ENCODE data around the gene TBX3. TPM values are rescaled to one million over a fixed set of nuclear protein-coding genes. Genes with fewer than 3 reads are reported as not detected.
A peak's percentile ranks its signal among the peaks of the same experiment; 100 is the strongest.

Gene TBX3
- total RNA-seq, 2 experiments from 2014 or later, result not detected

DNA sequence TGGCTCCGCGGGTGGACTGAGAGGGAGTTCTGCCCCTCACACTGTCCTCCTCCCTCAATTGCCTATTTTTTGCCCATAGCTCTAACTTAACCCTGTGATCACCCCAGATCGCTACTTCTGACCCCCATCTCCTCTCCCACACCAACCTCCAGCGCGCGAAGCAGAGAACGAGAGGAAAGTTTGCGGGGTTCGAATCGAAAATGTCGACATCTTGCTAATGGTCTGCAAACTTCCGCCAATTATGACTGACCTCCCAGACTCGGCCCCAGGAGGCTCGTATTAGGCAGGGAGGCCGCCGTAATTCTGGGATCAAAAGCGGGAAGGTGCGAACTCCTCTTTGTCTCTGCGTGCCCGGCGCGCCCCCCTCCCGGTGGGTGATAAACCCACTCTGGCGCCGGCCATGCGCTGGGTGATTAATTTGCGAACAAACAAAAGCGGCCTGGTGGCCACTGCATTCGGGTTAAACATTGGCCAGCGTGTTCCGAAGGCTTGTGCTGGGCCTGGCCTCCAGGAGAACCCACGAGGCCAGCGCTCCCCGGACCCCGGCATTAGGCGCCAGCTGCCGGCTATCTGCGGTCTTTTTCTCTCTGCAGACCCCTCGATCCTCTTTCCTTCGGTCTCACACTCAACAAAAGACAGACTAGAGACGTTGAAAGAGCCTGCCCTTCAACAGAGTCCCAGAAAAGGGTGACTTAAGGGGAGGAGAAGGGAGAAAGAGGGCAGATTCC lies 3.0 kb upstream of the TBX3 start:
- CTCF ChIA-PET, result interaction anchor here (0.9 kb wide), 1 partner anchor 12 kb away, joined by 3 read pairs; no protein-coding TSS in a partner anchor
- POLR2A ChIA-PET, result no interaction called here
- Mint-ChIP-seq H3K27ac (no peak overlapping the region), H3K4me3 (no peak overlapping the region), H3K4me1 (peaks cover 38% of the 10 kb centered on the region), H3K9me3 (ENCODE audit: low read depth) (no peaks in the 10 kb centered on the region), H3K27me3 (peaks cover 89% of the 10 kb centered on the region), H3K36me3 (ENCODE audit: low read depth) (peaks cover 3% of the 10 kb centered on the region)
- intact Hi-C loops (cut with DNase I, micrococcal nuclease), result no loop called here
- ATAC-seq, result no peak
- DNase-seq, result no peak

DNA sequence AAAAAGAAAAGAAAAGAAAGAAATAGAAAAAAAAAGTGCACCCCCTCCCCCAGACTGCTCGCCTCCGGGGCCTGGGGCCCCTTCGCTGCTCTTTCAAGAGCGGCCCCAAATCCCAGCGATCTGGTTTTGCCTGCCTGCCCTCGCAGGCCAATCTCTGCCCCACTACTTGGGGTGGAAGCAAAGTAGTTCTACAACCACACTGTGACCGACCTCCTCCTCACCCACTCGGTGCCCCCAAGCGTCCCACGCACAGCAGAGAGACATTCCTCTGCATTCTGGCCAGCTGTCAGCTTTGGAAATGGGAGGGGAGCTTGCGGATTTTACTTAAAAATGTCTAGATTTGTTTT lies 2.4 kb upstream of the TBX3 start:
- intact Hi-C loops (cut with DNase I, micrococcal nuclease), result no loop called here
- Mint-ChIP-seq H3K27ac (no peak overlapping the region), H3K36me3 (ENCODE audit: low read depth) (peaks cover 3% of the 10 kb centered on the region), H3K27me3 (peaks cover 89% of the 10 kb centered on the region), H3K9me3 (ENCODE audit: low read depth) (no peaks in the 10 kb centered on the region), H3K4me3 (no peak overlapping the region), H3K4me1 (peaks cover 38% of the 10 kb centered on the region)
- no peak for DNase-seq
- POLR2A ChIA-PET, result no interaction called here
- ATAC-seq, result no peak
- CTCF ChIA-PET, result no interaction called here

DNA sequence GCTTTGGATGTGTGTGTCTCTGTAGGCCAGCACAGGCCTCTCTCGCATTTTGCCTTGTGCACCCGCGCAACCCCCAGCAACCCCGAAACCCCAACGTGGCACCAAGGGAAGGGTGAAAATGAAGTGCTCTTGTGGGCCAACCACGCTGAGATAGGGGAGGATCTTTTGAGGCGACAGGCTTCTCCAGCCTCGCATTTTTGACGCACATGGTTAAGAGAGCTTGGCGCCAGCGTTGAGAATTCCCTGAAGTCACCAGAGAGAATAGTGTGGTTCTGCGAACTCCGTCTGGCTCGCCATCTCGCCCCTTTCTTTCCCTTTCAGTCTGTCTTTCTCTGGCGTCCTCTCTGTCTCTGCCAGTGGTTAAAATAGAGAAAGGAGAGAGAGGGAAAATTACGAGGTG lies 1.9 kb upstream of the TBX3 start:
- DNase-seq (no peak), ATAC-seq (no peak)
- CTCF ChIA-PET, result no interaction called here
- no peak overlapping the region for H3K27ac Mint-ChIP-seq
- peaks cover 90% of the 10 kb centered on the region for H3K27me3 Mint-ChIP-seq
- POLR2A ChIA-PET, result no interaction called here
- peaks cover 38% of the 10 kb centered on the region for H3K4me1 Mint-ChIP-seq
- H3K4me3 Mint-ChIP-seq, result no peak overlapping the region
- no peaks in the 10 kb centered on the region for H3K9me3 Mint-ChIP-seq (ENCODE audit: low read depth)
- H3K36me3 Mint-ChIP-seq (ENCODE audit: low read depth), result peaks cover 4% of the 10 kb centered on the region
- intact Hi-C loops (cut with DNase I, micrococcal nuclease), result loop anchor here (2.0 kb wide), 2 partner anchors 17 to 23 kb away; no protein-coding TSS in a partner anchor

DNA sequence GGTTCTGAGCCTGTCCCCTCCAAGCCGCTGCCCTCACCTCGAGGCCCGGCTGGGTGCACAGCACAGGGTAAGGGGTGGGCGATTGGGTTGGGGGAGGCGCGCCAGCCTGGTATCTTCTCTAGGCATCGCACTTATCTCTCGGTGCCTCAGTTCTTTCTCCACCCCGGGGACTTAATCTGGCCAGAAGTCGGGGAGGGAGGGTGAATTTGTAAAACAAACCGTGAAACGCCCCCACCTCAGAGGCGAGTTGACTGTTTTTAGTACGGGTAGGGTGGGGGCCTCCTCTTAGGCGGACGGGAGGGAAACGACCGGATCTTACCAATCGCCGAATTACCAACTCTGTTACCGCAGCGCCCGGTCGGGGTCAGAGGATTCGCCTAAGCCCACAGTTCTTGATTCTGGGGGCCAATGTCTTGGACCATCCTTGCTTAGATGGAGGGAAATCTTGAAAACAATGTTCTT lies 1.4 kb upstream of the TBX3 start:
- POLR2A ChIA-PET, result no interaction called here
- intact Hi-C loops (cut with DNase I, micrococcal nuclease), result loop anchor here (2.0 kb wide), 2 partner anchors 17 to 23 kb away; no protein-coding TSS in a partner anchor
- no peak overlapping the region for H3K27ac Mint-ChIP-seq
- CTCF ChIA-PET, result no interaction called here
- H3K4me3 Mint-ChIP-seq, result peak overlapping the region; percentile 29
- H3K4me1 Mint-ChIP-seq, result peaks cover 38% of the 10 kb centered on the region
- ATAC-seq (no peak), DNase-seq (no peak)
- peaks cover 89% of the 10 kb centered on the region for H3K27me3 Mint-ChIP-seq
- no peaks in the 10 kb centered on the region for H3K9me3 Mint-ChIP-seq (ENCODE audit: low read depth)
- peaks cover 8% of the 10 kb centered on the region for H3K36me3 Mint-ChIP-seq (ENCODE audit: low read depth)

DNA sequence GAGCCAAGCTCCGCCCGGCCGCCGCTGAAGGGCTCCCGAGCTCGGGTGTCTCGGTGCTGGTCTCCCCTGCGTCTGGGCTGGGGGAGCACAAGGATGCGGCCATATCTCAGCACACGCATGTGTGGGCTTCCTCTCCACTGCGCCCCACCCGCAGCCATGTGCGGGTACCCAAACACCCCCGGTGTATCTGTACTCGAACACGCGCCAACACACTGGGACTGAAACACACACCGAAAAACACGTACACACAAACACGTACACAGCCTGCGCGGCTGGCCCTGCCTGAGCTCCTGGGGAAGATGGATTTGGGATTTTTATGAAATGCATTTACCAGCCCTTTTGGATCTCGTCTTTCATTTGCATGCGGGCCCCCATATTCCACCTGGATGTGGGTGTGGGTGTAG lies 897 bp upstream of the TBX3 start:
- intact Hi-C loops (cut with DNase I, micrococcal nuclease), result loop anchor here (2.0 to 5.0 kb wide), 5 partner anchors 16 to 1218 kb away; no protein-coding TSS in a partner anchor
- CTCF ChIA-PET, result no interaction called here
- Mint-ChIP-seq H3K4me1 (peaks cover 38% of the 10 kb centered on the region), H3K27ac (no peak overlapping the region), H3K27me3 (peaks cover 90% of the 10 kb centered on the region), H3K9me3 (ENCODE audit: low read depth) (no peaks in the 10 kb centered on the region), H3K4me3 (peak overlapping the region; percentile 29), H3K36me3 (ENCODE audit: low read depth) (peaks cover 8% of the 10 kb centered on the region)
- no peak for ATAC-seq
- POLR2A ChIA-PET, result no interaction called here
- DNase-seq, result no peak

DNA sequence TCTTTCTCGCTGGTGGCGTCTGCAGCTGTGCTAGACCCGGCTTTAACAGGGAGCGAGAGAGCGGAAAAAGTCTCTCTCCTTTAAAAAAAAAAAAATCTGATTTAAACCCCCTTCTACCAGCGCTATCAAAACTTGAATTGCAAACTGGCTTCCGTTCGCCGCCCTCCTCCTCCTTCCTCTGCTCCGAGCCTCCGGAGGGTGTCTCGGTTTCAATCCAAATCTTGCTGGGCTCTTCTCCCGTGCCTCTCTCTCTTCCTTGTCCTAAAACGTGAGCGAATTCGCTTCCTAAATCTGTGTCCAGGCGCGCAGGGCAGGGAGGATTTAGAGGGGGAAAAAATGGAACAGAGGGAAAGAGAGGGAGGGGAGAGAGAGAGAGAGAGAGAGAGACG lies 272 bp downstream of the TBX3 start:
- H3K27ac Mint-ChIP-seq, result peak overlapping the region; percentile 33
- CTCF ChIA-PET, result interaction anchor here (0.8 to 1.2 kb wide), 4 partner anchors 10 to 1104 kb away, joined by 3 to 5 read pairs (median 3); no protein-coding TSS in a partner anchor
- DNase-seq (no peak), ATAC-seq (no peak)
- peaks cover 90% of the 10 kb centered on the region for H3K27me3 Mint-ChIP-seq
- peak overlapping the region; percentile 71 for H3K4me3 Mint-ChIP-seq
- peaks cover 38% of the 10 kb centered on the region for H3K4me1 Mint-ChIP-seq
- peaks cover 8% of the 10 kb centered on the region for H3K36me3 Mint-ChIP-seq (ENCODE audit: low read depth)
- H3K9me3 Mint-ChIP-seq (ENCODE audit: low read depth), result no peaks in the 10 kb centered on the region
- POLR2A ChIA-PET, result no interaction called here
- intact Hi-C loops (cut with DNase I, micrococcal nuclease), result loop anchor here (2.0 to 5.0 kb wide), 5 partner anchors 15 to 1216 kb away; no protein-coding TSS in a partner anchor

DNA sequence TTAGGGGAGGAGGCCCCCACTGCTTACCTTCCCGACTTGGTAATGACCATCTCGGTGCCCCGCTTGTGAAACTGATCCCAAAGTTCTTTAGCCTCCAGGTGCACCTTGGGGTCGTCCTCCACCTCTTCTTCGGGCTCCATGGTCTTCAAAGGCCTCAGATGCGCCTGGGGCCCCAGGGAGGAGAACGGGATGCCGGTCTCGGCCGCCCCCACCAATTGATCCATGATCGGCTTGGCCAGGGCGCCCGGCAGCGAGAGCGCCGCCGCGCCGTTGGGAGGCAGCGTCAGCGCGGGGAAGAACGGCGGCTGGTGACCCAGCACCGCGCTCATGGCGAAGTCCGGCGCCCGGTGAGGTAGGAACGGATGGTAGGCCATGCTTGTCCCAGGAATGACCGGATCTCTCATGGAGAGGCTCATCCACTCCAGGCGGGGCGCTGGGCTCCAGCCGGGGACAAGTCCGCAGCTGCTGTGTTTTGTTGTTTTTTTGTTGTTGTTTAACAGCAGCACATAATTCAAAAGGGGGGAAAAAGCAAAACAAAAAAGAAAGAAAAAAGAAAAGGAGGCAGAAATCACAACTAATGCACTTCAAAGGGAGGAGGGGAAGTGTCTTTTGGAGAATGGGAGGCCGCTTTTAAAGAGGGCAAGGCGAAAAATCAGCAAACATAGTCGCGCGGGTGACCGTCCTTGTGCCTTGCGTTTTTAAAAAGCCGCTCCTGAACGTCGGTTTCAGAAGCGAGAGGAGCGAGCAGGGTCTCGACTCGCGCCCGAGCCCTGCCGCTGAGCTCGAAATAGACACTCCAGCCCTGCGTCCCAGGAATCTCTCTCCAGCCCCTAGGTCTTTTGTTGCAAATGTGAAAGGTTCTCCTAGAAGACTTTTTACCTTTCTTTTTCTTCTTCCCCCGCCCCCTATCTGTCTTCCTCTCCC lies 928 bp downstream of the TBX3 start:
- H3K27ac Mint-ChIP-seq, result no peak overlapping the region

DNA sequence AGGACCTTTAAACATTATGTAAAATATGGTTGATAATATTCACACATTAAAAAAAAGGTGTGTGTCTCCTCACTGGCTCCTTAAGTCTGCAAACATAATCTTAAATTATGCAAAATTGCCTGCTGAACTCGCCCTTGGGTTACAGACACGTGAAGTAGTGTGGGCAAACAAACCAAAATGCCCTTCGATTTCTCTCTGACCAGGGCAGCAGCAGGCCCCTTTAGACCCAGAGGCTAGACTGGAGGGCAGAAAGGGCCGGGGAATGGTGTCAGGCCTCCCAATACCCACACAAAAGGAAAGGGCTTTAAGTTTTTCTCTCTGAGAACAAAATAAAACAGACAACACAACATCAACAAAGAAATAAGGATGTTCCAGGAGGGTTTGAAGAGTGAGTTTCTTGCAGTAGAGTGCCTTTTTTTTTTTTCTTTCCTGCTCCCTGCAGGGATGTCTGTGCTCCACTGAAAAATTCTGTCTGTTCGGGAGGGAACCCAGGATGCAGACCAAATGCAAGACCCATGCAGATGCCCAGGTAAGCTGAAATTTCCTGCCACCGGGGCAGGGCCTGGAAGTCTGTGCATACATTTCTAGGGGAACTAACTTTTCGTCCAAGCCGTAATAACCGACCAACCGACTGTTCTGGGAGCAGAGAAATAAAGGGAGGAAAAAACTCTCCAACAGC lies 1.7 kb downstream of the TBX3 start:
- H3K4me3 Mint-ChIP-seq, result no peak overlapping the region
- ATAC-seq (no peak), DNase-seq (no peak)
- ChIA-PET POLR2A (no interaction called here), CTCF (interaction anchor here (0.7 kb wide), 1 partner anchor 571 kb away, joined by 4 read pairs; no protein-coding TSS in a partner anchor)
- intact Hi-C loops (cut with DNase I, micrococcal nuclease), result loop anchor here in 1 of 2 experiments (5.0 kb wide), 3 partner anchors 240 to 1215 kb away; no protein-coding TSS in a partner anchor
- peaks cover 38% of the 10 kb centered on the region for H3K4me1 Mint-ChIP-seq
- H3K36me3 Mint-ChIP-seq (ENCODE audit: low read depth), result peaks cover 8% of the 10 kb centered on the region
- no peaks in the 10 kb centered on the region for H3K9me3 Mint-ChIP-seq (ENCODE audit: low read depth)
- H3K27ac Mint-ChIP-seq, result no peak overlapping the region
- H3K27me3 Mint-ChIP-seq, result peaks cover 92% of the 10 kb centered on the region

More for the DNA sequence above, 928 bp downstream of the TBX3 start:
- H3K9me3 Mint-ChIP-seq (ENCODE audit: low read depth), result no peaks in the 10 kb centered on the region
- H3K27me3 Mint-ChIP-seq, result peaks cover 89% of the 10 kb centered on the region
- H3K36me3 Mint-ChIP-seq (ENCODE audit: low read depth), result peaks cover 8% of the 10 kb centered on the region
- DNase-seq (no peak), ATAC-seq (no peak)
- peak overlapping the region; percentile 71 for H3K4me3 Mint-ChIP-seq
- ChIA-PET POLR2A (no interaction called here), CTCF (interaction anchor here (0.7 to 1.2 kb wide), 3 partner anchors 9 to 571 kb away, joined by 3 to 5 read pairs (median 4); no protein-coding TSS in a partner anchor)
- peaks cover 38% of the 10 kb centered on the region for H3K4me1 Mint-ChIP-seq
- intact Hi-C loops (cut with DNase I, micrococcal nuclease), result loop anchor here in 1 of 2 experiments (5.0 kb wide), 3 partner anchors 241 to 1216 kb away; no protein-coding TSS in a partner anchor

DNA sequence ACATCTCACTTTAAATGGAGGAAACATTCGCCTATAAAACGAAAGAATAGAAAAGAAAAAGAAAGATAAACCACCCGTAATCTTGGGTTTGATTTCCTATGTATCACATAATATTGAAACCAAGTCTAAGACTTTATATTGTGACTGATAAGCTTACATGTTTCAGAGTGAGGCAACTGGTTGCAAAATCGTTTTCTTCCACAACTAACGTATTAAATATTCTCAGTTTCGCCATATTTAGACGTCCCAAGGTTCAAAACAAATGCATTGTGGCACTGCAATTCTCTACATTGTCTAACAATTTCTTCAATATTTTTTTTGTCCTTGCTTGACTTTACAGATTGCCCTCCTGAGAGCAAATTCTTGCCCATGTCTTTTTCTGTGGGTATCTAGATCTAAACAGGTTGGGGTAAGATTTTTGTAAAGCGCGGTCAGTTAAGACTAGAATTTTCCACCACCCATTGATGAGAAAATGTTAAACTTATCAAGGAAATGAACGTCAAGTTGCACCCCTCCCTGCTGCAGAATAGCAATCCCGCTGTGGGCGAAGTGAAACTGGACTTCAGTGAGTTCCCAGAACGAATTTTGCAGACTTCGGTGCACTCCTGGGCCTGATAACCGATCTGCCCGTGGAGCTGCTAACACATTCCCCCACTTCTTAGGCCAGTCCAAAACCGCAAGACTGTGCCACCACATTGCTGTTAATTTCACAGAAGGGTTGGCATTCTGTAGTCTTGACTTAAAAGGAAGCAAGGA lies 2.7 kb downstream of the TBX3 start:
- H3K4me3 Mint-ChIP-seq, result no peak overlapping the region
- H3K27ac Mint-ChIP-seq, result no peak overlapping the region
- POLR2A ChIA-PET, result no interaction called here
- CTCF ChIA-PET, result no interaction called here
- H3K9me3 Mint-ChIP-seq (ENCODE audit: low read depth), result no peaks in the 10 kb centered on the region
- peaks cover 33% of the 10 kb centered on the region for H3K4me1 Mint-ChIP-seq
- ATAC-seq, result no peak
- no peak for DNase-seq
- H3K27me3 Mint-ChIP-seq, result peaks cover 88% of the 10 kb centered on the region
- intact Hi-C loops (cut with DNase I, micrococcal nuclease), result loop anchor here in 1 of 2 experiments (5.0 kb wide), 3 partner anchors 239 to 1214 kb away; no protein-coding TSS in a partner anchor
- peaks cover 8% of the 10 kb centered on the region for H3K36me3 Mint-ChIP-seq (ENCODE audit: low read depth)

DNA sequence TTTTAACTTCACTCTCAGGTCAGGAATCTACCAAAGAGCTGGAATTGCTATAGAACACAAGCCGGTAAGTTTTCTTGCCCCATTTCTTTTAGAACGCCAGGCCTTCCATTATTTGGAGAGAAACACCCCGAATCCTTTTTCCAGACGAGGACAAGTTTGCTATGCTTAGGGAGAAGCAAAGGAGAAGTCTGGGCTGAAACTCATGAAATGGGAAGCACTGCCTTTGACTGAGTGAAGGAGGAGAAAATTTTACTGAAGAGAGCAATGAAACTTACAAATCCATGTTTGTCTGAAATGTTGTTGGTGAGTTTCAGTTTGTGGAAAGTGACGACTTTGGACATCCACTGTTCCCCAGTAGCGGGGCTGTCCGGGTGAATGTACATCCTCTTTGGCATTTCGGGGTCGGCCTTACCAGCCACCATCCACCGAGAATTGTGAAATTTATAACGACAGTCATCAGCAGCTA lies 3.3 kb downstream of the TBX3 start:
- Mint-ChIP-seq H3K36me3 (ENCODE audit: low read depth) (peaks cover 4% of the 10 kb centered on the region), H3K27me3 (peaks cover 84% of the 10 kb centered on the region), H3K4me1 (peaks cover 31% of the 10 kb centered on the region), H3K27ac (no peak overlapping the region), H3K4me3 (no peak overlapping the region), H3K9me3 (ENCODE audit: low read depth) (no peaks in the 10 kb centered on the region)
- CTCF ChIA-PET, result interaction anchor here (0.6 kb wide), 2 partner anchors 25 to 67 kb away, joined by 3 read pairs; no protein-coding TSS in a partner anchor
- POLR2A ChIA-PET, result no interaction called here
- ATAC-seq (no peak), DNase-seq (no peak)
- intact Hi-C loops (cut with DNase I, micrococcal nuclease), result loop anchor here in 1 of 2 experiments (5.0 kb wide), 3 partner anchors 238 to 1213 kb away; no protein-coding TSS in a partner anchor
